A549 (cell line): Measurements from ENCODE around the gene HAUS6. TPM values are rescaled to one million over a fixed set of nuclear protein-coding genes. Genes with fewer than 3 reads are reported as not detected.
"Not testable (repeated sequence)": the region's sequence is repeated elsewhere in the genome, so short reads cannot be mapped to it uniquely, and the experiment has no call there.

Experiments used
- ATAC-seq, 2 experiments: fragments of 200-7000 bp in 1 of 2; fragments of >200 bp in 1 of 2; cut with Nextera tagmentation in 1 of 2; cut with Tn5 transposase in 1 of 2; 3 replicates each; pipeline versions ENCODE4 v1.8.0 to v1.9.1; 2018 to 2020; ENCODE audit warnings: mild to moderate bottlenecking in 1 of 2, moderate library complexity in 1 of 2
- CTCF ChIA-PET: fragments of 300-600 bp; sonication (Branson Sonifier 250); formaldehyde crosslinking; extraction: SDS; loops from one replicate; lab custom pipeline; 2021; ENCODE audit warnings: antibody characterized with exemption, inconsistent platforms; lab: Yijun Ruan, JAX
- POLR2A ChIA-PET: fragments of 350-600 bp; formaldehyde crosslinking; extraction: SDS; loops from one replicate; lab custom pipeline; 2021; ENCODE audit warnings: antibody characterized with exemption, inconsistent platforms; lab: Yijun Ruan, JAX
- DNase-seq, 2 experiments: peaks; one replicate each; pipeline versions ENCODE4 v3.0.0 to v3.0.0-alpha.2; 2011 to 2016; ENCODE audit warnings: low read depth in 1 of 2, low spot score in 1 of 2
- FAIRE-seq: peaks from 2 replicates; lab custom pipeline; 2011; peaks lifted over from hg19 to GRCh38; lab: Jason Lieb, UNC
- H3K27ac ChIP-seq, 2 experiments: fragments of >200 bp; sonication (Bioruptor Twin); formaldehyde crosslinking; 3 replicates each; pipeline ENCODE4 v1.5.1; 2016 to 2017
- H3K4me1 ChIP-seq: fragments of >200 bp; sonication (Bioruptor Twin); formaldehyde crosslinking; 3 replicates; pipeline ENCODE4 v1.6.1; 2016
- H3K4me2 ChIP-seq: fragments of >200 bp; sonication (Bioruptor Twin); formaldehyde crosslinking; 3 replicates; pipeline ENCODE4 v1.6.1; 2016
- H3K4me3 ChIP-seq: fragments of >200 bp; sonication (Bioruptor Twin); formaldehyde crosslinking; 3 replicates; pipeline ENCODE4 v1.5.1; 2016
- H3K9me3 ChIP-seq: fragments of >200 bp; sonication (Bioruptor Twin); formaldehyde crosslinking; 3 replicates; pipeline ENCODE4 v1.6.1; 2016
- BHLHE40 ChIP-seq: IDR thresholded peaks from 2 replicates; pipeline ENCODE4 v1.6.1; 2012; ENCODE audit warnings: low read depth, low read length, inconsistent platforms
- CBX2 ChIP-seq: fragments of 200-600 bp; sonication (generic); IDR thresholded peaks from 2 replicates; pipeline ENCODE4 v1.6.1; 2016; ENCODE audit warnings: low read depth, mild to moderate bottlenecking, borderline replicate concordance
- CEBPB ChIP-seq, 2 experiments: fragments of >200 bp in 1 of 2; sonication (Bioruptor Twin) in 1 of 2; formaldehyde crosslinking in 1 of 2; IDR thresholded peaks; 2 replicates each; pipeline ENCODE4 v1.6.1; 2012 to 2016
- CHD4 ChIP-seq: fragments of 200-600 bp; sonication (generic); IDR thresholded peaks from 2 replicates; pipeline ENCODE4 v1.6.1; 2016; ENCODE audit warnings: antibody characterized with exemption, mild to moderate bottlenecking, borderline replicate concordance
- EHMT2 ChIP-seq: fragments of 200-600 bp; sonication (generic); IDR thresholded peaks from 2 replicates; pipeline ENCODE4 v1.6.1; 2016; ENCODE audit warnings: antibody characterized with exemption, low read depth, mild to moderate bottlenecking, moderate library complexity
- EP300 ChIP-seq, 2 experiments: fragments of >200 bp; sonication (Bioruptor Twin); formaldehyde crosslinking; IDR thresholded peaks; 2 replicates in 1 of 2; 3 replicates in 1 of 2; pipeline ENCODE4 v1.6.1; 2016 to 2017
- ESRRA ChIP-seq: fragments of 150-350 bp; IDR thresholded peaks from 2 replicates; pipeline ENCODE4 v1.6.1; 2014; ENCODE audit warnings: mild to moderate bottlenecking, low read length, borderline replicate concordance
- FOXS1 ChIP-seq: fragments of 250-450 bp; sonication (Bioruptor Pico); IDR thresholded peaks from 2 replicates; pipeline ENCODE4 v1.5.0; 2020; ENCODE audit warnings: mild to moderate bottlenecking, moderate library complexity
- HOXA7 ChIP-seq: fragments of 250-450 bp; sonication (Bioruptor Pico); IDR thresholded peaks from 2 replicates; pipeline ENCODE4 v1.5.0; 2020; ENCODE audit warnings: mild to moderate bottlenecking, moderate library complexity
- HOXB13 ChIP-seq: fragments of 250-450 bp; sonication (Bioruptor Pico); IDR thresholded peaks from 2 replicates; pipeline ENCODE4 v1.5.0; 2020; ENCODE audit warnings: low read depth, mild to moderate bottlenecking, moderate library complexity
- JUN ChIP-seq, 2 experiments: fragments of >200 bp; sonication (Bioruptor Twin); formaldehyde crosslinking; IDR thresholded peaks; 2 replicates in 1 of 2; 3 replicates in 1 of 2; pipeline ENCODE4 v1.6.1; 2016 to 2017
- MYC ChIP-seq: IDR thresholded peaks from 2 replicates; pipeline ENCODE4 v1.6.1; 2012; ENCODE audit warnings: mild to moderate bottlenecking, inconsistent platforms, low read length, improper control_type of control experiment, borderline replicate concordance
- NFE2L2 ChIP-seq: fragments of 150-350 bp; conservative IDR thresholded peaks from 2 replicates; pipeline ENCODE4 v1.6.1; 2014; ENCODE audit warnings: low read length
- NPAS2 ChIP-seq: fragments of 250-450 bp; sonication (Bioruptor Pico); IDR thresholded peaks from 2 replicates; pipeline ENCODE4 v1.8.0; 2022; ENCODE audit warnings: mild to moderate bottlenecking, moderate library complexity, borderline replicate concordance
- NR3C1 ChIP-seq: fragments of >200 bp; sonication (Bioruptor Twin); formaldehyde crosslinking; IDR thresholded peaks from 3 replicates; pipeline ENCODE4 v1.6.1; 2017
- POLR2A ChIP-seq: IDR thresholded peaks from 2 replicates; pipeline ENCODE4 v1.6.1; 2012; ENCODE audit warnings: mild to moderate bottlenecking, low read length
- RAD21 ChIP-seq, 2 experiments: fragments of >200 bp in 1 of 2; sonication (Bioruptor Twin) in 1 of 2; formaldehyde crosslinking in 1 of 2; IDR thresholded peaks in 1 of 2; conservative IDR thresholded peaks in 1 of 2; 2 replicates in 1 of 2; 3 replicates in 1 of 2; pipeline ENCODE4 v1.6.1; 2012 to 2018; ENCODE audit warnings: inconsistent platforms in 1 of 2
- RFX5 ChIP-seq: fragments of 450-650 bp; IDR thresholded peaks from 2 replicates; pipeline ENCODE4 v1.7.1; 2014; ENCODE audit warnings: antibody characterized with exemption, mild to moderate bottlenecking, moderate library complexity
- SMC3 ChIP-seq: fragments of >200 bp; sonication (Bioruptor Twin); formaldehyde crosslinking; IDR thresholded peaks from 3 replicates; pipeline ENCODE4 v1.6.1; 2018; ENCODE audit warnings: inconsistent platforms
- TP53 ChIP-seq: fragments of 250-450 bp; sonication (Bioruptor Pico); IDR thresholded peaks from 2 replicates; pipeline ENCODE4 v1.5.0; 2021; ENCODE audit warnings: mild to moderate bottlenecking, moderate library complexity
- WGBS: methylation state at CpG from one replicate; pipeline ENCODE4 v1.1.6; 2017; ENCODE audit errors: missing lambda C conversion rate; 5-methylcytosine and 5-hydroxymethylcytosine counted together
- polyA plus RNA-seq, 4 experiments: library from polyadenylated mRNA; depleted of rRNA in 3 of 4; stranded (reverse); fragments of >200 nt; fragmentation: RNase III in 1 of 4; extraction: RNeasy Plus Mini Kit Qiagen cat#74134 plus additional on column Dnase treatment in 1 of 4; gene quantifications; 2 replicates in 3 of 4; 3 replicates in 1 of 4; pipeline ENCODE4 v1.2.3, GENCODE V29; 2011 to 2017
- TF ChIP-seq, protein P1 (sequence below): fragments of 450-650 bp; IDR thresholded peaks from 2 replicates; pipeline ENCODE4 v1.6.1; 2014; ENCODE audit warnings: antibody characterized with exemption
- TF ChIP-seq, protein P2 (sequence below): fragments of >200 bp; sonication (Bioruptor Twin); formaldehyde crosslinking; IDR thresholded peaks from 3 replicates; pipeline ENCODE4 v1.6.1; 2016
- TF ChIP-seq, protein P3 (sequence below): fragments of 250-450 bp; sonication (Bioruptor Pico); IDR thresholded peaks from 2 replicates; pipeline ENCODE4 v1.5.0; 2020; ENCODE audit warnings: low read depth, mild to moderate bottlenecking, moderate library complexity
- TF ChIP-seq, protein P4 (sequence below): IDR thresholded peaks from 2 replicates; pipeline ENCODE4 v1.6.1; 2012; ENCODE audit warnings: low read depth, borderline replicate concordance
- TF ChIP-seq, protein P5 (sequence below): IDR thresholded peaks from 2 replicates; pipeline ENCODE4 v1.6.1; 2012
- TF ChIP-seq, protein P6 (sequence below): fragments of 250-450 bp; sonication (Bioruptor Pico); IDR thresholded peaks from 2 replicates; pipeline ENCODE4 v1.5.0; 2021; ENCODE audit warnings: mild to moderate bottlenecking, moderate library complexity, borderline replicate concordance

HAUS6 gene
- polyA plus RNA-seq, 2 of the 4 experiments (the other 2 are of a cell fraction), result 22.4 to 34.6 TPM

DNA sequence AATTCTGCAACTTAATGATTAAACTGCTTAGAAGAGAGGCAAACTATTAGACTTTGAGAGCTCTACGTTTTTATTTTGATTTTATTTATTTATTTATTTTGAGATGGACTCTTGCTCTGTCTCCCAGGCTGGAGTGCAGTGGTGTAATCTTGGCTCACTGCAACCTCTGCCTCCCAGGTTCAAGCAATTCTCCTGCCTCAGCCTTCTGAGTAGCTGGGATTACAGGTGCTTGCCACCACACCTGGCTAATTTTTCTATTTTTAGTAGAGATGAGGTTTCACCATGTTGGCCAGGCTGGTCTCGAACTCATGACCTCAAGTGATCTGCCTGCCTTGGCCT is 49.4 kb upstream of the HAUS6 start:
- H3K4me3 ChIP-seq, POLR2A ChIA-PET, H3K9me3 ChIP-seq, FAIRE-seq, ATAC-seq, DNase-seq: not testable (repeated sequence)
- Histone ChIP-seq H3K4me1 (peaks cover 17% of the 10 kb centered on the region), H3K4me2 (peak overlapping the region; percentile 4; the same call in 1 of the 3 replicates), H3K27ac (peak overlapping the region in 1 of 2 experiments; percentile 9; a peak in 1 of 6 replicates)
- CTCF ChIA-PET, result interaction anchor here (1.4 to 1.9 kb wide), 4 partner anchors 12 to 25 kb away, joined by 4 to 7 read pairs (median 4); no protein-coding TSS in a partner anchor
- WGBS, result 45% methylated on average over 2 of the region's 2 CpGs

DNA sequence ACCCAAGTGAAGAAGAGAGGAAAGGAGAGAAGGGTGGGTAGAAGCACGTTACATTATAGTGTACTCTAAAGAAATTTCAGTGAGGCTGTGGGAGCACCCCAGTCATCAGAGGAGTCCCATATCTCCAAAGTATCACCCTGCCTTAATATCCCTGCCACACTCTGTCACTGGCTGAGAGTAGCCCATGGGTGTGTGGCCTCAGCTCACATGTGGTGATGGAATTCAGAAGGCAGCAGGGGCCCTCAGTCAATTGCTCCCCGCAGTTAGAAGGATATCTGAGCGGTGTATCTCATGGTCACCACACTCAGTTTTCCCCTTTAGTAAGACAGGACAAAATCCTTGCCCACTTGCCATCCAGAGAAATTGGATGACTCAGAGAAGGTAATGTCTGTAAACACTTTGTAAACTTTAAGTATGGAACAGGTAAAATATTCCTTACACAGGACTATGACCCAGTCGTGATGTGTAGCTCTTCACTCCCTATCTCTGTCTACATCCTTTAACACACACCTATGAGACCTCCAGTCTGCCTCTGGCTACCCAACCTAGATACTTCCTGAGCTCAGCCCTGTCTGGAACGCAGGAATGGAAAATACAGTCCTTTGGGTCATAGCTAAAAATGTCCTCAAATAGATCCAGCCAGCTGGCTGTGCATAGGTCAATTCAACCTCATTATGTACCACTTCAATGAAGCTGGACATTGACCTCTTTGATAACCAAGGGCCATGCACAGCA is 48.9 kb upstream of the HAUS6 start:
- 46% methylated on average over 5 of the region's 5 CpGs for WGBS
- CTCF ChIA-PET, result interaction anchor here (1.3 to 1.9 kb wide), 6 partner anchors 13 to 103 kb away, joined by 3 to 7 read pairs (median 4); partner anchors contain the start of gene RRAGA
- ATAC-seq, result peak in 1 of 2 experiments; percentile 44; a peak in 3 of 6 replicates

DNA sequence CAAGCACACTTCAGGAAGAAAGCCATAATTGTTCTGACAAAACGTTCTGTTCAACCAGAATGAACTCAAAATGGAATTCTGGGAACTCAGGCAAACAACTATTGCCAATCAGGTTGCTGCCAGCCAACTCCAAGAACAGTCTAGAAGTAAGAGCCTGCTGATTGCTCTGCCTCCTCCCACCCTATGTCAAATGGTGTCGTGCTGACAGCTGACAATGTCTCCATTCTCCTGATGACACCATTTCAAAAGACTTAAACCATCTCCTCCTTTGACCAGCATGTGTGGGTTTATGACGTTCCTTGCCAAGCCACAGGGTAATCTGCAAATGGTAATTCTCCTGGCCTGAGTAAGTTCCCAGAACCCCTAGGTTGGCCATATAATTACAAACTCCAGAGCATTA is 46.5 kb upstream of the HAUS6 start:
- no peak for FAIRE-seq
- Histone ChIP-seq H3K4me3 (no peak overlapping the region), H3K27ac (no peak overlapping the region), H3K9me3 (no peaks in the 10 kb centered on the region), H3K4me1 (peaks cover 7% of the 10 kb centered on the region; the same call in 2 of the 3 replicates), H3K4me2 (no peak overlapping the region)
- WGBS, result 59% methylated on average over 3 of the region's 3 CpGs
- CTCF ChIA-PET, result interaction anchor here (0.5 kb wide), 1 partner anchor 894 kb away, joined by 4 read pairs; no protein-coding TSS in a partner anchor
- POLR2A ChIA-PET, result no interaction called here
- no peak for DNase-seq
- no peak for ATAC-seq
- no peak for TF ChIP-seq HOXA7 (CRISPR knock-in tag)
- no peak for TF ChIP-seq CEBPB (IDR thresholded peaks at IDR 0.05)
- TF ChIP-seq, protein P1, sequence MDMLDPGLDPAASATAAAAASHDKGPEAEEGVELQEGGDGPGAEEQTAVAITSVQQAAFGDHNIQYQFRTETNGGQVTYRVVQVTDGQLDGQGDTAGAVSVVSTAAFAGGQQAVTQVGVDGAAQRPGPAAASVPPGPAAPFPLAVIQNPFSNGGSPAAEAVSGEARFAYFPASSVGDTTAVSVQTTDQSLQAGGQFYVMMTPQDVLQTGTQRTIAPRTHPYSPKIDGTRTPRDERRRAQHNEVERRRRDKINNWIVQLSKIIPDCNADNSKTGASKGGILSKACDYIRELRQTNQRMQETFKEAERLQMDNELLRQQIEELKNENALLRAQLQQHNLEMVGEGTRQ, result no peak
- TF ChIP-seq TP53, result no peak
- TF ChIP-seq, protein P2, sequence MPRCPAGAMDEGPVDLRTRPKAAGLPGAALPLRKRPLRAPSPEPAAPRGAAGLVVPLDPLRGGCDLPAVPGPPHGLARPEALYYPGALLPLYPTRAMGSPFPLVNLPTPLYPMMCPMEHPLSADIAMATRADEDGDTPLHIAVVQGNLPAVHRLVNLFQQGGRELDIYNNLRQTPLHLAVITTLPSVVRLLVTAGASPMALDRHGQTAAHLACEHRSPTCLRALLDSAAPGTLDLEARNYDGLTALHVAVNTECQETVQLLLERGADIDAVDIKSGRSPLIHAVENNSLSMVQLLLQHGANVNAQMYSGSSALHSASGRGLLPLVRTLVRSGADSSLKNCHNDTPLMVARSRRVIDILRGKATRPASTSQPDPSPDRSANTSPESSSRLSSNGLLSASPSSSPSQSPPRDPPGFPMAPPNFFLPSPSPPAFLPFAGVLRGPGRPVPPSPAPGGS, result no peak
- TF ChIP-seq, protein P3, sequence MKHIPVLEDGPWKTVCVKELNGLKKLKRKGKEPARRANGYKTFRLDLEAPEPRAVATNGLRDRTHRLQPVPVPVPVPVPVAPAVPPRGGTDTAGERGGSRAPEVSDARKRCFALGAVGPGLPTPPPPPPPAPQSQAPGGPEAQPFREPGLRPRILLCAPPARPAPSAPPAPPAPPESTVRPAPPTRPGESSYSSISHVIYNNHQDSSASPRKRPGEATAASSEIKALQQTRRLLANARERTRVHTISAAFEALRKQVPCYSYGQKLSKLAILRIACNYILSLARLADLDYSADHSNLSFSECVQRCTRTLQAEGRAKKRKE (CRISPR knock-in tag), result no peak
- TF ChIP-seq HOXB13, result no peak
- no peak for TF ChIP-seq EHMT2
- no peak for TF ChIP-seq BHLHE40
- TF ChIP-seq FOXS1 (CRISPR knock-in tag), result no peak

More for the DNA sequence above, 48.9 kb upstream of the HAUS6 start:
- POLR2A ChIA-PET, result no interaction called here
- TF ChIP-seq CEBPB (IDR thresholded peaks at IDR 0.05), result no peak
- TF ChIP-seq, protein P4, sequence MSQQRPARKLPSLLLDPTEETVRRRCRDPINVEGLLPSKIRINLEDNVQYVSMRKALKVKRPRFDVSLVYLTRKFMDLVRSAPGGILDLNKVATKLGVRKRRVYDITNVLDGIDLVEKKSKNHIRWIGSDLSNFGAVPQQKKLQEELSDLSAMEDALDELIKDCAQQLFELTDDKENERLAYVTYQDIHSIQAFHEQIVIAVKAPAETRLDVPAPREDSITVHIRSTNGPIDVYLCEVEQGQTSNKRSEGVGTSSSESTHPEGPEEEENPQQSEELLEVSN, result no peak
- TF ChIP-seq, protein P5, sequence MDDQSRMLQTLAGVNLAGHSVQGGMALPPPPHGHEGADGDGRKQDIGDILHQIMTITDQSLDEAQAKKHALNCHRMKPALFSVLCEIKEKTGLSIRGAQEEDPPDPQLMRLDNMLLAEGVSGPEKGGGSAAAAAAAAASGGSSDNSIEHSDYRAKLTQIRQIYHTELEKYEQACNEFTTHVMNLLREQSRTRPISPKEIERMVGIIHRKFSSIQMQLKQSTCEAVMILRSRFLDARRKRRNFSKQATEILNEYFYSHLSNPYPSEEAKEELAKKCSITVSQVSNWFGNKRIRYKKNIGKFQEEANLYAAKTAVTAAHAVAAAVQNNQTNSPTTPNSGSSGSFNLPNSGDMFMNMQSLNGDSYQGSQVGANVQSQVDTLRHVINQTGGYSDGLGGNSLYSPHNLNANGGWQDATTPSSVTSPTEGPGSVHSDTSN, result no peak
- TF ChIP-seq ESRRA, result no peak
- no peak for TF ChIP-seq MYC
- TF ChIP-seq EP300 (IDR thresholded peaks at IDR 0.05), result no peak
- no peak for TF ChIP-seq NFE2L2
- TF ChIP-seq NR3C1, result no peak
- no peak for TF ChIP-seq SMC3
- TF ChIP-seq, protein P6, sequence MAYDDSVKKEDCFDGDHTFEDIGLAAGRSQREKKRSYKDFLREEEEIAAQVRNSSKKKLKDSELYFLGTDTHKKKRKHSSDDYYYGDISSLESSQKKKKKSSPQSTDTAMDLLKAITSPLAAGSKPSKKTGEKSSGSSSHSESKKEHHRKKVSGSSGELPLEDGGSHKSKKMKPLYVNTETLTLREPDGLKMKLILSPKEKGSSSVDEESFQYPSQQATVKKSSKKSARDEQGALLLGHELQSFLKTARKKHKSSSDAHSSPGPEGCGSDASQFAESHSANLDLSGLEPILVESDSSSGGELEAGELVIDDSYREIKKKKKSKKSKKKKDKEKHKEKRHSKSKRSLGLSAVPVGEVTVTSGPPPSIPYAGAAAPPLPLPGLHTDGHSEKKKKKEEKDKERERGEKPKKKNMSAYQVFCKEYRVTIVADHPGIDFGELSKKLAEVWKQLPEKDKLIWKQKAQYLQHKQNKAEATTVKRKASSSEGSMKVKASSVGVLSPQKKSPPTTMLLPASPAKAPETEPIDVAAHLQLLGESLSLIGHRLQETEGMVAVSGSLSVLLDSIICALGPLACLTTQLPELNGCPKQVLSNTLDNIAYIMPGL, result no peak
- no peak for TF ChIP-seq FOXS1 (CRISPR knock-in tag)
- TF ChIP-seq CHD4, result no peak
- no peak for TF ChIP-seq POLR2A
- TF ChIP-seq NPAS2 (CRISPR knock-in tag), result no peak
- TF ChIP-seq, protein P1, result no peak
- no peak for TF ChIP-seq CBX2
- TF ChIP-seq RAD21 (conservative IDR thresholded peaks at IDR 0.05 in 1 of 2, IDR thresholded peaks at IDR 0.05 in 1 of 2), result no peak
- TF ChIP-seq, protein P3 (CRISPR knock-in tag), result no peak
- no peak for TF ChIP-seq RFX5
- no peak for TF ChIP-seq JUN (IDR thresholded peaks at IDR 0.05)
- Histone ChIP-seq H3K9me3 (no peaks in the 10 kb centered on the region), H3K27ac (peak overlapping the region in 1 of 2 experiments; percentile 44; a peak in 1 of 6 replicates), H3K4me1 (peaks cover 17% of the 10 kb centered on the region), H3K4me2 (peak overlapping the region; percentile 4; the same call in 1 of the 3 replicates), H3K4me3 (no peak overlapping the region)
- no peak for DNase-seq
- FAIRE-seq, result no peak
